Measurements from ENCODE around the gene EPAS1. TPM values are rescaled to one million over a fixed set of nuclear protein-coding genes. Genes with fewer than 3 reads are reported as not detected.

EPAS1 gene
- polyA plus RNA-seq, 1 of the 3 experiments (the other 2 are of a cell fraction), result 69.2 TPM

DNA sequence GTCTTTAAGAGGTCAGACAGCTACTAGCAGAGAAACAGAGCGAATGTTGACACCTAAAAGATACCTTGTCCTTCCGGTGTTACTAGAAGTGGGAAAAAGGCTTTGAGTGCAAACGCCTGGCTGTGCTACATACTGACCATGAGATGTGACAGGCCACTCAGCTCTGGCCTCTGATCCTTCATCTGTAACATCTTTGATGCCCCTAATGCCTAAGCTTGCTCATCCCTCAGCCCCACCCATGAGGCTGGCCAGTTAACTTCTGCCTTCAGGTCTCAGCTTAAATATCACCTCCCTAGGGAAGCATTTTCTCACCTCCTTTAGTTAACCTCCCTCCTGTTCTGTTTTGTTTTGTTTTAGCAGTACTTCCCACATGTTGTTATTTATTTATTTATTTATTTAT is 15.9 kb downstream of the EPAS1 start:
- Histone ChIP-seq H3K27ac (ENCODE audit: low read depth in 2 of 2, low read length in 1 of 2) (peak overlapping the region; percentile 0 to 8; a peak in 2 of 4 replicates), H3K9me2 (no peaks in the 10 kb centered on the region), H4K20me1 (ENCODE audit: insufficient read depth) (no peaks in the 10 kb centered on the region; the same call in 1 of the 2 replicates), H3K4me3 (ENCODE audit: low read depth in 2 of 2, low read length in 1 of 2) (no peak overlapping the region), H2AFZ (ENCODE audit: low read depth) (no peak overlapping the region), H3K4me1 (ENCODE audit: control insufficient read depth in 1 of 2, insufficient read depth in 2 of 2, low read depth in 1 of 2, low read length in 1 of 2) (peaks cover 30 to 67% of the 10 kb centered on the region in 2 experiments), H3K4me2 (no peak overlapping the region), H3K9me3 (no peaks in the 10 kb centered on the region), H3K9ac (no peak overlapping the region), H3K79me2 (ENCODE audit: insufficient read depth) (peaks cover 91% of the 10 kb centered on the region), H3K27me3 (ENCODE audit: insufficient read depth) (no peaks in the 10 kb centered on the region), H3K36me3 (replicated peaks in 1 of 2; ENCODE audit: control insufficient read depth in 1 of 2, insufficient read depth in 2 of 2, low read length in 1 of 2) (peaks cover 0 to 9% of the 10 kb centered on the region in 2 experiments), H3F3A (replicated peaks; ENCODE audit: insufficient read depth) (peaks cover 30% of the 10 kb centered on the region)
- no peak for TF ChIP-seq POLR2AphosphoS5 (IDR thresholded peaks at IDR 0.05; ENCODE audit: low read depth, low read length)
- TF ChIP-seq CHD2 (IDR thresholded peaks at IDR 0.05; ENCODE audit: low read length, partially characterized antibody), result no peak
- TF ChIP-seq NFIC (IDR thresholded peaks at IDR 0.05; ENCODE audit: borderline replicate concordance), result no peak
- no peak for TF ChIP-seq MEF2A (IDR thresholded peaks at IDR 0.05; ENCODE audit: borderline replicate concordance, low read depth)
- no peak for TF ChIP-seq SMC3 (IDR thresholded peaks at IDR 0.05; ENCODE audit: low read depth, low read length)
- no peak for TF ChIP-seq NRF1 (IDR thresholded peaks at IDR 0.05; ENCODE audit: low read depth, low read length)
- TF ChIP-seq TEAD4 (IDR thresholded peaks at IDR 0.05; ENCODE audit: borderline replicate concordance, insufficient read depth), result no peak
- no peak for TF ChIP-seq MXI1 (IDR thresholded peaks at IDR 0.05; ENCODE audit: low read depth, low read length)
- TF ChIP-seq SIN3A (IDR thresholded peaks at IDR 0.05; ENCODE audit: borderline replicate concordance, low read depth, low read length), result no peak
- TF ChIP-seq, protein P1, sequence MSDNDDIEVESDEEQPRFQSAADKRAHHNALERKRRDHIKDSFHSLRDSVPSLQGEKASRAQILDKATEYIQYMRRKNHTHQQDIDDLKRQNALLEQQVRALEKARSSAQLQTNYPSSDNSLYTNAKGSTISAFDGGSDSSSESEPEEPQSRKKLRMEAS (IDR thresholded peaks at IDR 0.05; ENCODE audit: low read depth), result no peak
- TF ChIP-seq, protein P2, sequence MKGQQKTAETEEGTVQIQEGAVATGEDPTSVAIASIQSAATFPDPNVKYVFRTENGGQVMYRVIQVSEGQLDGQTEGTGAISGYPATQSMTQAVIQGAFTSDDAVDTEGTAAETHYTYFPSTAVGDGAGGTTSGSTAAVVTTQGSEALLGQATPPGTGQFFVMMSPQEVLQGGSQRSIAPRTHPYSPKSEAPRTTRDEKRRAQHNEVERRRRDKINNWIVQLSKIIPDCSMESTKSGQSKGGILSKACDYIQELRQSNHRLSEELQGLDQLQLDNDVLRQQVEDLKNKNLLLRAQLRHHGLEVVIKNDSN (IDR thresholded peaks at IDR 0.05; ENCODE audit: borderline replicate concordance, low read depth), result no peak
- TF ChIP-seq FOSL2 (IDR thresholded peaks at IDR 0.05; ENCODE audit: borderline replicate concordance, low read depth), result no peak
- no peak for TF ChIP-seq RCOR1 (IDR thresholded peaks at IDR 0.05; ENCODE audit: low read length)
- TF ChIP-seq RFX5 (IDR thresholded peaks at IDR 0.05; ENCODE audit: low read length), result no peak
- TF ChIP-seq EP300 (IDR thresholded peaks at IDR 0.05; ENCODE audit: borderline replicate concordance in 1 of 2, low read depth in 1 of 2, low read length in 1 of 2), result no peak
- TF ChIP-seq EZH2phosphoT487 (IDR thresholded peaks at IDR 0.05; ENCODE audit: borderline replicate concordance, low read depth), result no peak
- TF ChIP-seq, protein P3, sequence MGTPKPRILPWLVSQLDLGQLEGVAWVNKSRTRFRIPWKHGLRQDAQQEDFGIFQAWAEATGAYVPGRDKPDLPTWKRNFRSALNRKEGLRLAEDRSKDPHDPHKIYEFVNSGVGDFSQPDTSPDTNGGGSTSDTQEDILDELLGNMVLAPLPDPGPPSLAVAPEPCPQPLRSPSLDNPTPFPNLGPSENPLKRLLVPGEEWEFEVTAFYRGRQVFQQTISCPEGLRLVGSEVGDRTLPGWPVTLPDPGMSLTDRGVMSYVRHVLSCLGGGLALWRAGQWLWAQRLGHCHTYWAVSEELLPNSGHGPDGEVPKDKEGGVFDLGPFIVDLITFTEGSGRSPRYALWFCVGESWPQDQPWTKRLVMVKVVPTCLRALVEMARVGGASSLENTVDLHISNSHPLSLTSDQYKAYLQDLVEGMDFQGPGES (IDR thresholded peaks at IDR 0.05; ENCODE audit: low read depth, low read length), result no peak
- CTCF ChIA-PET, result interaction anchor here (1.3 to 5.5 kb wide), 6 partner anchors 11 to 53 kb away, joined by 4 to 22 read pairs (median 6); partner anchors contain the start of gene EPAS1
- POLR2A ChIA-PET, result interaction anchor here (1.0 to 1.9 kb wide), 2 partner anchors 16 to 27 kb away, joined by 4 to 11 read pairs; partner anchors contain the start of gene EPAS1
- 100% methylated on average over 3 of the region's 3 CpGs for WGBS (ENCODE audit: low lambda C conversion rate)
- no peak for DNase-seq
